Measurements from ENCODE around the gene PRDM16. TPM values are rescaled to one million over a fixed set of nuclear protein-coding genes. Genes with fewer than 3 reads are reported as not detected.

PRDM16 gene
- total RNA-seq, 2 donors from 2014 or later, result 0.25 TPM; not detected in 1

GRCh38 chr1:3071565-3072390 is 2.8 kb downstream of the PRDM16 start:
- no peak overlapping the region for H3K27ac Mint-ChIP-seq
- ATAC-seq, result no peak
- DNase-seq (ENCODE audit: low spot score in 2 of 2), result no peak
- H3K36me3 Mint-ChIP-seq, result no peaks in the 10 kb centered on the region
- H3K9me3 Mint-ChIP-seq, result no peaks in the 10 kb centered on the region

- Mint-ChIP-seq H3K36me3 (no peaks in the 10 kb centered on the region), H3K27ac (no peak overlapping the region), H3K9me3 (no peaks in the 10 kb centered on the region)
- ATAC-seq (no peak), DNase-seq (ENCODE audit: low spot score in 2 of 2) (no peak)
Measured at GRCh38 chr1:3072391-3073185, 3.6 kb downstream of the PRDM16 start.

GRCh38 chr1:3073186-3073488 is 4.1 kb downstream of the PRDM16 start:
- DNase-seq (ENCODE audit: low spot score in 2 of 2) (no peak), ATAC-seq (no peak)
- Mint-ChIP-seq H3K27ac (no peak overlapping the region), H3K36me3 (no peaks in the 10 kb centered on the region), H3K9me3 (no peaks in the 10 kb centered on the region)

- H3K27ac Mint-ChIP-seq, result no peak overlapping the region
- no peak for ATAC-seq
- H3K9me3 Mint-ChIP-seq, result no peaks in the 10 kb centered on the region
- no peak for DNase-seq (ENCODE audit: low spot score in 2 of 2)
- H3K36me3 Mint-ChIP-seq, result no peaks in the 10 kb centered on the region
Measured at GRCh38 chr1:3073489-3074296, 4.7 kb downstream of the PRDM16 start.

- H3K27ac Mint-ChIP-seq, result no peak overlapping the region
- no peak for ATAC-seq
- H3K9me3 Mint-ChIP-seq, result no peaks in the 10 kb centered on the region
- no peaks in the 10 kb centered on the region for H3K36me3 Mint-ChIP-seq
- no peak for DNase-seq (ENCODE audit: low spot score in 2 of 2)
Measured at GRCh38 chr1:3074297-3074741, 5.3 kb downstream of the PRDM16 start.

- Mint-ChIP-seq H3K27ac (no peak overlapping the region), H3K9me3 (no peaks in the 10 kb centered on the region), H3K36me3 (no peaks in the 10 kb centered on the region)
- ATAC-seq (no peak), DNase-seq (ENCODE audit: low spot score in 2 of 2) (no peak)
Measured at GRCh38 chr1:3074800-3075199, 5.8 kb downstream of the PRDM16 start.

GRCh38 chr1:3075666-3076362 is 6.8 kb downstream of the PRDM16 start:
- DNase-seq (ENCODE audit: low spot score in 2 of 2), result no peak
- H3K9me3 Mint-ChIP-seq, result no peaks in the 10 kb centered on the region
- H3K27ac Mint-ChIP-seq, result no peak overlapping the region
- no peaks in the 10 kb centered on the region for H3K36me3 Mint-ChIP-seq
- ATAC-seq, result no peak

- ATAC-seq (no peak), DNase-seq (ENCODE audit: low spot score in 2 of 2) (no peak)
- H3K9me3 Mint-ChIP-seq, result no peaks in the 10 kb centered on the region
- H3K36me3 Mint-ChIP-seq, result no peaks in the 10 kb centered on the region
- H3K27ac Mint-ChIP-seq, result no peak overlapping the region
Measured at GRCh38 chr1:3076363-3076740, 7.3 kb downstream of the PRDM16 start.

GRCh38 chr1:3077081-3077480 is 8.1 kb downstream of the PRDM16 start:
- no peaks in the 10 kb centered on the region for H3K36me3 Mint-ChIP-seq
- H3K9me3 Mint-ChIP-seq, result no peaks in the 10 kb centered on the region
- no peak for DNase-seq (ENCODE audit: low spot score in 2 of 2)
- ATAC-seq, result no peak
- H3K27ac Mint-ChIP-seq, result no peak overlapping the region

GRCh38 chr1:3077561-3077960 is 8.6 kb downstream of the PRDM16 start:
- Mint-ChIP-seq H3K27ac (no peak overlapping the region), H3K9me3 (no peaks in the 10 kb centered on the region), H3K36me3 (no peaks in the 10 kb centered on the region)
- ATAC-seq (no peak), DNase-seq (ENCODE audit: low spot score in 2 of 2) (no peak)

GRCh38 chr1:3078430-3078861 is 9.4 kb downstream of the PRDM16 start:
- ATAC-seq, result no peak
- Mint-ChIP-seq H3K27ac (no peak overlapping the region), H3K9me3 (no peaks in the 10 kb centered on the region), H3K36me3 (no peaks in the 10 kb centered on the region)
- DNase-seq (ENCODE audit: low spot score in 2 of 2), result no peak

- Mint-ChIP-seq H3K9me3 (no peaks in the 10 kb centered on the region), H3K27ac (no peak overlapping the region), H3K36me3 (no peaks in the 10 kb centered on the region)
- ATAC-seq, result no peak
- no peak for DNase-seq (ENCODE audit: low spot score in 2 of 2)
Measured at GRCh38 chr1:3078871-3079270, 9.9 kb downstream of the PRDM16 start.

GRCh38 chr1:3079381-3080052 is 10.5 kb downstream of the PRDM16 start:
- Mint-ChIP-seq H3K27ac (no peak overlapping the region), H3K9me3 (no peaks in the 10 kb centered on the region), H3K36me3 (no peaks in the 10 kb centered on the region)
- ATAC-seq, result no peak
- no peak for DNase-seq (ENCODE audit: low spot score in 2 of 2)

GRCh38 chr1:3080053-3080955 is 11.3 kb downstream of the PRDM16 start:
- Mint-ChIP-seq H3K27ac (no peak overlapping the region), H3K36me3 (no peaks in the 10 kb centered on the region), H3K9me3 (no peaks in the 10 kb centered on the region)
- DNase-seq (ENCODE audit: low spot score in 2 of 2) (no peak), ATAC-seq (no peak)

GRCh38 chr1:3081171-3081683 is 12.2 kb downstream of the PRDM16 start:
- ATAC-seq (no peak), DNase-seq (ENCODE audit: low spot score in 2 of 2) (no peak)
- H3K36me3 Mint-ChIP-seq, result no peaks in the 10 kb centered on the region
- H3K27ac Mint-ChIP-seq, result no peak overlapping the region
- H3K9me3 Mint-ChIP-seq, result no peaks in the 10 kb centered on the region

Measured in activated naive CD4-positive, alpha-beta T cell treated with anti-CD3 and anti-CD28 coated beads, Interleukin-2, amount 50 U/mL, for 72 hours (primary cell).